GM10266 (cell line): ENCODE data around the gene STUB1.

Source experiments
- DNase-seq: peaks from one replicate; pipeline ENCODE4 v3.0.0; 2012; ENCODE audit errors: extremely low spot score
- TF ChIP-seq, protein P1 (sequence below): IDR thresholded peaks from 2 replicates; pipeline ENCODE4 v1.5.1; 2012; ENCODE audit warnings: mild to moderate bottlenecking, low read depth; ENCODE audit not compliant: control insufficient read depth, insufficient read depth; ENCODE audit errors: missing control alignments

The STUB1 gene

DNA sequence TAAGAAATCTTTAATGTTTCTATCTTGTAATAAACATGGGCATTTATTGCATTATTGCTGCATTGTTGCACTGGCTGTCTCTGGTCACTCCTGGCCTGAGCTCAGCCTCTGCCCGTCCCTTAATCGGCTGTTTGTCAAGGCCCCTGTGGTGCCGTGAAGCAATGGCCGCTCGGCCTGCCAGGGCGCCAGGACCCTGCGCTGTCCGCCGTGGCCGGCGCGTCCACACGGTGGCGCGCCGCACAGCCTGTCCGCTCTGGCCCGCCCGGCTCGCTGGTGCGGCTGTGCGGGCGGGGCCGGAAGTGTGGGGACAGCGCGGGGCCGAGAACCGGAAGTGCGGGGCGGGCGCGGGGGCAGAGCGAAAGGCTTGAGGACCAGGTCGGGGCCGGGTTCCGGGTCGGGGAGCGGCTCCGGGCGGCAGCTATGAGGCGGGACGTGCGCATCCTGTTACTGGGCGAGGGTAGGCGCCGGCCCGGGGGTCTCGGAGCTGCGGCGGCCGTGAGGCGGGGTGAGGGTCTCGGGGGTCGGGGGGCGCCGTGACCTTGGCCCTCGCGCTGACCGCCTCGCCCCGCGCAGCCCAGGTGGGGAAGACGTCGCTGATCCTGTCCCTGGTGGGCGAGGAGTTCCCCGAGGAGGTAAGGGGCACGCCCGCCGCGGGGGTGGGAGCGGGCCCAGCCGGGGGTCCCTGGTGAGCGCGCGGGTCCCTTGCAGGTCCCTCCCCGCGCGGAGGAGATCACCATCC, 12.3 kb upstream of the STUB1 start, which contains the start of gene RHOT2:
TSS of gene RHOT2 (plus strand) at position 353 of the 739 bp plus-strand sequence. CDS start at position 421, 68 bp downstream.
- TF ChIP-seq, protein P1, sequence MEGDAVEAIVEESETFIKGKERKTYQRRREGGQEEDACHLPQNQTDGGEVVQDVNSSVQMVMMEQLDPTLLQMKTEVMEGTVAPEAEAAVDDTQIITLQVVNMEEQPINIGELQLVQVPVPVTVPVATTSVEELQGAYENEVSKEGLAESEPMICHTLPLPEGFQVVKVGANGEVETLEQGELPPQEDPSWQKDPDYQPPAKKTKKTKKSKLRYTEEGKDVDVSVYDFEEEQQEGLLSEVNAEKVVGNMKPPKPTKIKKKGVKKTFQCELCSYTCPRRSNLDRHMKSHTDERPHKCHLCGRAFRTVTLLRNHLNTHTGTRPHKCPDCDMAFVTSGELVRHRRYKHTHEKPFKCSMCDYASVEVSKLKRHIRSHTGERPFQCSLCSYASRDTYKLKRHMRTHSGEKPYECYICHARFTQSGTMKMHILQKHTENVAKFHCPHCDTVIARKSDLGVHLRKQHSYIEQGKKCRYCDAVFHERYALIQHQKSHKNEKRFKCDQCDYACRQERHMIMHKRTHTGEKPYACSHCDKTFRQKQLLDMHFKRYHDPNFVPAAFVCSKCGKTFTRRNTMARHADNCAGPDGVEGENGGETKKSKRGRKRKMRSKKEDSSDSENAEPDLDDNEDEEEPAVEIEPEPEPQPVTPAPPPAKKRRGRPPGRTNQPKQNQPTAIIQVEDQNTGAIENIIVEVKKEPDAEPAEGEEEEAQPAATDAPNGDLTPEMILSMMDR: peak; percentile 100
- DNase-seq: peak; percentile 96

DNA sequence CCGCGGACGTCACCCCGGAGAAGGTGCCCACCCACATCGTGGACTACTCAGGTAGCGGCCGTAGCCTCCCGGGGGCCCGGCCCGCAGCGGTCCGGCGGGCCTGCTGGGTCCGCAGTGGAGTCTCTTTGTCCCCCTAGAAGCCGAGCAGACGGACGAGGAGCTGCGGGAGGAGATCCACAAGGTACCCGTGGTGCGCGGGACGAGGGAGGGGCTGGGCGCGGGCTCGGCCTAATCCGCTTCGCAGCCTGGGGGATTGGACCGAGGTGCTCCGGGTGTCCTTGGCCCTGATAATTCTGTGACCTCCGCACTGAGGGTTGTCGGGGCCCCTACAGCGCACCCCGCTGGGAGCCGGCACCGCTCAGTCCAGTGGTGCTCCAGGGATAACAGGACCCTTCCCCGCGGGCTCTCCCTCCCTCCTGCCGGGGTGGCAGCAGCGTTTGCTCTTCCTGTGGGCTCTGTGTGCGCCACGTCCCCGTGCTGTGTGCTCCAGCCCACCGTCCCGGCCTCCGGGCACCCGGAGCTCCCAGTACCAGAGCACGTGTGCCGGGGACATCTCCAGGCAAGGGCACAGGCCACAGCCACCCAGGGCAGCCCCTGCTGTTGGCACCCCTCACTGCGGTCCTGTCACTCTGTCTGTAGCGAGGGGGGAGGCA, 11.6 kb upstream of the STUB1 start:
- TF ChIP-seq, protein P1: no peak

DNA sequence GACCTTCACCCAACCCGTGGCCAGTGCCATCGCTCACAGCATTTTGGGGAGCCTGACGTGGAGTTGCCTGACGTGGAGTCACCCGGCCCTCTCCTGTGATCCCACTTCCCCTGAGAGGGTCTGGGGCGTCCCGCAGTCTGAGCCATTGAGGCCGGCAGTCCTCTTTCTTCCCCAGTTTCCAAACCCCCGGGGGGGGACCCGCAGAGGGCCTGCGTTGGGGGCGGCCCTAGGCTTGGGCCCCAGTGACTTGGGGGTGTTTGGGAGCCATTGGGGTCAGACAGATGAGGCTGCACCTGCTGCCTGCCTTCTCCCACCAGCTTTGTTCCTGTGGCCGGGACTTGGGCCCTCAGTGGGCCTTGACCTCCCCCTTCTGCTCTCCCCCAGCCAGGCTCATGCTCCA, 10.5 kb upstream of the STUB1 start:
- TF ChIP-seq, protein P1: no peak

More for the DNA sequence above, 11.6 kb upstream of the STUB1 start:
- no peak for DNase-seq

DNA sequence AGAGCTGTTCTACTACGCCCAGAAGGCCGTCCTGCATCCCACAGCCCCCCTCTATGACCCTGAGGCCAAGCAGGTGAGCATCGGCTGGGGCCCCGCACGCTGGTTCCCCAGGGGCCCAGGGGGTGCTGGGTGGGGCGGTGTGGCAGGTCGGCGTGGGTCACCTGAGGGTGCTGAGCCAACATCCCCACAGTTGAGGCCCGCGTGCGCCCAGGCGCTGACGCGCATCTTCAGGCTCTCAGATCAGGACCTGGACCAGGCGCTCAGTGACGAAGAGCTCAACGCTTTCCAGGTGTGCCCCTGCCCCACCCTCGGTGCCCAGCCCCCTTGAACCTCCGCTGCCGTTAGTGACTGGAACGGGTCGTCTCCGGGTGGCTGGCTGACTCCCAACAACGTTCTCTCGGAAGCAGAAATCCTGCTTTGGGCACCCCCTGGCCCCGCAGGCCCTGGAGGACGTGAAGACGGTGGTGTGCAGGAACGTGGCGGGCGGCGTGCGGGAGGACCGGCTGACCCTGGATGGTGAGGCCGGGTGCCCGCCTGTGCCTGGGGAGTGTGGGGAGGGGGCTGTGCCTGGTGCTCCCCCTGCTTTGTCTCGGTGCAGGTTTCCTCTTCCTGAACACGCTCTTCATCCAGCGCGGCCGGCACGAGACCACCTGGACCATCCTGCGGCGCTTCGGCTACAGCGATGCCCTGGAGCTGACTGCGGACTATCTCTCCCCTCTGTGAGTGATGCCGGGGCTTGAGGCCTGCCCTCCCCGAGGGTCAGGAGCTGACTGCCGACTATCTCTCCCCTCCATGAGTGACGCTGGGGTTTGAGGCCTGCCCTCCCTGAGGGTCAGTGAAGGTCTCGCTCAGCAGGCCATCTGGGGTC, 9.5 kb upstream of the STUB1 start:
- no peak for DNase-seq
- TF ChIP-seq, protein P1: no peak

More for the DNA sequence above, 10.5 kb upstream of the STUB1 start:
- DNase-seq: no peak

DNA sequence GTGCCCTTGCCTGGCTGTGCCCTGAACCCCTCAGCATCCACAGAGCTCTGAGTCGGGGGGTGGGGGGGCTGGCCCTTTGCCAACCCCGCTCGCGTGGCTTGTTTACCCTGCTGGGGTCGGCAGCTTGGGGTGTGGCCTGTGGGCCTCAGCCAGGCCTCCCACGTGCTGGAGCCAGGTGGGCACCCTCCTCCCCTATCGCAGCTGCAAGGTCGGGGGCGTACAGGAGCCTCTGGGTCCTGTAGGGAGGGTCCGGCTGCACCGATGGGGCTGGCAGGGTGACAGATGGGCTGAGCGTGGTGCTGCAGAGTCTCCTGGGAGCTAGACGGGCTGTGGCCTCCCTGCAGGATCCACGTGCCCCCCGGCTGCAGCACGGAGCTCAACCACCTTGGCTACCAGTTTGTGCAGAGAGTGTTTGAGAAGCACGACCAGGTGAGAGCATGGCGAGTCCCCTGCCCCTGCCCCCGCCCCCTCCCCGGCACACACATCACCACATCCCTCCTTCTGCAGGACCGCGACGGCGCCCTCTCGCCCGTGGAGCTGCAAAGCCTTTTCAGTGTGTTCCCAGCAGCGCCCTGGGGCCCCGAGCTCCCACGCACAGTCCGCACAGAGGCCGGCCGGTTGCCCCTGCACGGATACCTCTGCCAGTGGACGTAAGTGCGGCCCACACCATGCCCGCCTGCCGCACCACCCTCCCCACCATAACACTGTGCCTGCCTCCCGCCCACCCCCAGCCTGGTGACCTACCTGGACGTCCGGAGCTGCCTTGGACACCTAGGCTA, 8.7 kb upstream of the STUB1 start:
- DNase-seq: no peak
- TF ChIP-seq, protein P1: no peak

DNA sequence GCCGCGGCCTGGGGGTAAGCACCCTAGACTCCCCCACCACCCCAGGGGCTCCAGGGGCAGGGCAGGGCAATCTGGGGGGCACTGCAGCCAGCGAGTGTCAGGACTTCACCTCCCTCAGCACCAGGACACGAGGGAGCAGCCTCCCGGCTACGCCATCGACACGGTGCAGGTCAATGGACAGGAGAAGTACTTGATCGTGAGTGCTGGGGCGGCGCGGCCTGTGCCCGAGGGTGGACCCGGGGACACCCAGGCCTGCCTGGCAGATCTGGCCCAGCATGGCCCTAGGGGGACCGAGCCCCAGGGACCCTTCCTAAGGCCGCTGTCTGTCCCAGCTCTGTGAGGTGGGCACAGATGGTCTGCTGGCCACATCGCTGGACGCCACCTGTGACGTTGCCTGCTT, 7.8 kb upstream of the STUB1 start:
- TF ChIP-seq, protein P1: no peak
- DNase-seq: no peak
